ENCODE results near the gene ZNF138.

ZNF138 gene

GRCh38 chr7:64863969-64864368 is 69.7 kb downstream of the ZNF138 start (continued):
- TF ChIP-seq SCRT1 (tag by site-specific recombination; IDR thresholded peaks at IDR 0.05; ENCODE audit: borderline replicate concordance) (no peak), ZFP3 (tag by site-specific recombination; IDR thresholded peaks at IDR 0.05; ENCODE audit: low read depth) (no peak), KLF8 (tag by site-specific recombination; IDR thresholded peaks at IDR 0.05) (no peak), AEBP2 (tag by site-specific recombination; IDR thresholded peaks at IDR 0.05; ENCODE audit: borderline replicate concordance) (no peak), ZBTB20 (tag by site-specific recombination; IDR thresholded peaks at IDR 0.05) (no peak), PRDM1 (tag by site-specific recombination; IDR thresholded peaks at IDR 0.05) (no peak), ZNF26 (tag by site-specific recombination; IDR thresholded peaks at IDR 0.05) (no peak), ATF2 (tag by site-specific recombination; IDR thresholded peaks at IDR 0.05; ENCODE audit: low read depth) (no peak), ZNF266 (tag by site-specific recombination; IDR thresholded peaks at IDR 0.05; ENCODE audit: low read depth) (no peak), PATZ1 (tag by site-specific recombination; IDR thresholded peaks at IDR 0.05) (no peak)

- no peaks in the 10 kb centered on the region for H3K4me1 ChIP-seq (ENCODE audit: control insufficient read depth, insufficient read depth, low read length)
- TF ChIP-seq ZNF174 (tag by site-specific recombination; IDR thresholded peaks at IDR 0.05): no peak
- no peak for TF ChIP-seq ZNF621 (tag by site-specific recombination; IDR thresholded peaks at IDR 0.05)
- no peak for TF ChIP-seq ZBTB11 (tag by site-specific recombination; conservative IDR thresholded peaks at IDR 0.05; ENCODE audit: low read depth)
- TF ChIP-seq ZNF600 (tag by site-specific recombination; IDR thresholded peaks at IDR 0.05): no peak
- no peak for TF ChIP-seq ZNF837 (tag by site-specific recombination; IDR thresholded peaks at IDR 0.05)
- TF ChIP-seq ZNF76 (tag by site-specific recombination; IDR thresholded peaks at IDR 0.05; ENCODE audit: borderline replicate concordance, low read depth): no peak
- no peak for TF ChIP-seq ZNF513 (tag by site-specific recombination; IDR thresholded peaks at IDR 0.05)
- POLR2A ChIA-PET: no interaction called here
- H3K27ac ChIP-seq (ENCODE audit: extremely low read depth, low read depth, low read length): no peak overlapping the region
- no peaks in the 10 kb centered on the region for H3K9me3 ChIP-seq (ENCODE audit: control insufficient read depth, insufficient read depth, low read depth, low read length)
- CTCF ChIA-PET: no interaction called here
- no peaks in the 10 kb centered on the region for H3K36me3 ChIP-seq (ENCODE audit: control insufficient read depth in 2 of 2, insufficient read depth in 1 of 2, low read length in 2 of 2)
- H3K4me3 ChIP-seq (ENCODE audit: low read depth, low read length): no peak overlapping the region
Measured at GRCh38 chr7:64867863-64868440, 73.7 kb downstream of the ZNF138 start.

All from HEK293 (cell line).